Glutamatergic neuron (in vitro differentiated cells): ENCODE measurements around the gene CAMTA1. TPM values are rescaled to one million over a fixed set of nuclear protein-coding genes. Genes with fewer than 3 reads are reported as not detected.

ENCODE experiments used
- DNase-seq: peaks from one replicate; pipeline ENCODE4 v3.0.0; 2022
- H3K27ac Mint-ChIP-seq: one replicate; pipeline ENCODE4 v1.8.0; 2020; ENCODE audit warnings: mild to moderate bottlenecking, mixed read lengths, inconsistent platforms; ENCODE audit not compliant: unreplicated experiment
- H3K27me3 Mint-ChIP-seq: one replicate; pipeline ENCODE4 v1.8.0; 2020; ENCODE audit warnings: mild to moderate bottlenecking, moderate library complexity, mixed read lengths, inconsistent platforms; ENCODE audit not compliant: unreplicated experiment
- H3K36me3 Mint-ChIP-seq: one replicate; pipeline ENCODE4 v1.8.0; 2020; ENCODE audit warnings: mild to moderate bottlenecking, mixed read lengths, inconsistent platforms; ENCODE audit not compliant: unreplicated experiment
- H3K4me1 Mint-ChIP-seq: one replicate; pipeline ENCODE4 v1.8.0; 2020; ENCODE audit warnings: mild to moderate bottlenecking, low read depth, mixed read lengths, inconsistent platforms; ENCODE audit not compliant: unreplicated experiment
- H3K4me3 Mint-ChIP-seq: one replicate; pipeline ENCODE4 v1.8.0; 2020; ENCODE audit warnings: mild to moderate bottlenecking, mixed read lengths, inconsistent platforms; ENCODE audit not compliant: unreplicated experiment
- H3K9me3 Mint-ChIP-seq: one replicate; pipeline ENCODE4 v1.8.0; 2020; ENCODE audit warnings: mild to moderate bottlenecking, moderate library complexity, mixed read lengths, inconsistent platforms; ENCODE audit not compliant: unreplicated experiment
- total RNA-seq: library from RNA; stranded (reverse); fragmentation: NEBNext Ultra II Directional; extraction: Animal tissue kit (Norgen Biotek cat#: 25700); gene quantifications from one replicate; pipeline ENCODE4 v1.2.1, GENCODE V29; 2021; ENCODE audit not compliant: unreplicated experiment
- TF ChIP-seq, protein P1 (sequence below): fragments of 200-600 bp; sonication (generic); IDR thresholded peaks from one replicate; pipeline ENCODE4 v1.5.0; 2021; ENCODE audit not compliant: partially characterized antibody, unreplicated experiment

The CAMTA1 gene
- total RNA-seq, 1 donor from 2014 or later: 77.2 TPM

DNA sequence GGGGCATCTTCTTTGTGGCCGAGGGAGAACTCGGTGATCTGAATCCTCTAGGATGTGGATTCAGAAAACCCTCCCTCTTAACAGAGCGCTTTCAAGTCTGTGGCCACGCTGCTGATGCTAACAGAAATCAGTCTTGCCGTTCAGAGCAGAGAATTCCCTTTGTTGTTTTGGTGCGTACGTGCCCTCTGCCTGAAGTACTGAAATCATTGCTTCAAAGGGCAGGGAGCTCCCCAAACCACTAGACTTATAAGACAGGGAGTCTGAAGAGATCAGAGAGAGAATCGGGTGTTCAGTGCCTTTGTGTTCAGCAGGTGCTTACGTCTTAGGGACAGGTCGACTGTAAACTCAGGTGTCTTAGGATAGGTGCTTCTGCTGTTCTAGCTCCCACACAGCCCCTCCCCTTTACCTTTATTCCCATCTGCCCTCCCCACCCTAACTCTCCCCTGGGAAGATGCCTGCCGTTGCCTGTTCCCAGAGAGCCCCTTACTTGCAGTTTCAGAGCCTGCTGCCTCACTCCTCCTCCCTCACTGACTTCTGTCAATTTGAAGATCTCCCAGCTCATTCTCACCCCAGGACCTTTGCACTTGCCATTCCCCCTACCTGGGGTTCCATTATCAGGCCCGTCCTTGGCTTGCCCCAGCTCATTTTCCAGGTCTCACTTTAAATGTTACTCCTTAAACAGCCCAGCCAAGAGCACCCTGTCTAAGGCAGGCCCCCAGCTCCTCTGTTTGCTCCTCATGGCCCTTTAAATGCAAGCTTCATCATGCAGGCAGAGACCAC is 143.0 kb downstream of the CAMTA1 start:
- DNase-seq: no peak
- Mint-ChIP-seq H3K27ac (peak overlapping the region; percentile 17), H3K4me1 (peaks cover 25% of the 10 kb centered on the region), H3K36me3 (no peaks in the 10 kb centered on the region), H3K9me3 (no peaks in the 10 kb centered on the region), H3K27me3 (no peaks in the 10 kb centered on the region), H3K4me3 (no peak overlapping the region)
- TF ChIP-seq, protein P1, sequence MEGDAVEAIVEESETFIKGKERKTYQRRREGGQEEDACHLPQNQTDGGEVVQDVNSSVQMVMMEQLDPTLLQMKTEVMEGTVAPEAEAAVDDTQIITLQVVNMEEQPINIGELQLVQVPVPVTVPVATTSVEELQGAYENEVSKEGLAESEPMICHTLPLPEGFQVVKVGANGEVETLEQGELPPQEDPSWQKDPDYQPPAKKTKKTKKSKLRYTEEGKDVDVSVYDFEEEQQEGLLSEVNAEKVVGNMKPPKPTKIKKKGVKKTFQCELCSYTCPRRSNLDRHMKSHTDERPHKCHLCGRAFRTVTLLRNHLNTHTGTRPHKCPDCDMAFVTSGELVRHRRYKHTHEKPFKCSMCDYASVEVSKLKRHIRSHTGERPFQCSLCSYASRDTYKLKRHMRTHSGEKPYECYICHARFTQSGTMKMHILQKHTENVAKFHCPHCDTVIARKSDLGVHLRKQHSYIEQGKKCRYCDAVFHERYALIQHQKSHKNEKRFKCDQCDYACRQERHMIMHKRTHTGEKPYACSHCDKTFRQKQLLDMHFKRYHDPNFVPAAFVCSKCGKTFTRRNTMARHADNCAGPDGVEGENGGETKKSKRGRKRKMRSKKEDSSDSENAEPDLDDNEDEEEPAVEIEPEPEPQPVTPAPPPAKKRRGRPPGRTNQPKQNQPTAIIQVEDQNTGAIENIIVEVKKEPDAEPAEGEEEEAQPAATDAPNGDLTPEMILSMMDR: no peak

DNA sequence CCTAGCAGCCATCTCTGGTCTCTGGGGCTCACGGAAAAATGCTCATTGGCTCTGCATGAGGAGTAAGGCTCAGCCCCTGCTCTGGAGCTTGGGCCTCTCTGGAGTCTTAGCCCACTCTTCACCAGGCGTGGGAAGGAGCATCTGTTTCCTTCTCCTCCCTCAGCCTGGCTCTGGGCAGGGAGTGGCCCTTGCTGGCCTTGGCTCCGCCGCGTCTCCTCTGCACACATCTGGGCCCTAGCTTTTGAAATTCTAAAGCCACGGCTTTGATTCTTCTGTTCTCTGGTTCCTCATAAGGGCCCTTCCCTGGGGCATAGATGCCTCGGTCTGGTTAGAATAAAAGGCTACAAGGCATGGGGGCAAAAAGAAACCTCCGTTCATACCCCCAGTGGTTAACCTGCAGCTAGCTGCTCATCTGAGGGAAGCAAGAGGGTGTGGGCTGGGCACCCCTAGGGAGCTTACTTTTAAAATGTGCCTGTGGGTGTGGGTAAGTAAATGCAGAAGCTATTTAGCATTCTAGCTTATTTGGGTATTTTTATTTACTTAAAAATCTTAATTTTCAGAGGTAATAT is 145.6 kb downstream of the CAMTA1 start:
- Mint-ChIP-seq H3K36me3 (no peaks in the 10 kb centered on the region), H3K27me3 (no peaks in the 10 kb centered on the region), H3K9me3 (no peaks in the 10 kb centered on the region), H3K4me1 (peaks cover 21% of the 10 kb centered on the region), H3K27ac (no peak overlapping the region), H3K4me3 (no peak overlapping the region)
- TF ChIP-seq, protein P1: no peak
- DNase-seq: no peak

GRCh38 chr1:6935361-6935883 is 150.2 kb downstream of the CAMTA1 start:
- Mint-ChIP-seq H3K27me3 (no peaks in the 10 kb centered on the region), H3K27ac (no peak overlapping the region), H3K4me1 (peaks cover 24% of the 10 kb centered on the region), H3K4me3 (no peak overlapping the region), H3K36me3 (peaks cover 3% of the 10 kb centered on the region), H3K9me3 (peaks cover 5% of the 10 kb centered on the region)
- TF ChIP-seq, protein P1: no peak
- no peak for DNase-seq

DNA sequence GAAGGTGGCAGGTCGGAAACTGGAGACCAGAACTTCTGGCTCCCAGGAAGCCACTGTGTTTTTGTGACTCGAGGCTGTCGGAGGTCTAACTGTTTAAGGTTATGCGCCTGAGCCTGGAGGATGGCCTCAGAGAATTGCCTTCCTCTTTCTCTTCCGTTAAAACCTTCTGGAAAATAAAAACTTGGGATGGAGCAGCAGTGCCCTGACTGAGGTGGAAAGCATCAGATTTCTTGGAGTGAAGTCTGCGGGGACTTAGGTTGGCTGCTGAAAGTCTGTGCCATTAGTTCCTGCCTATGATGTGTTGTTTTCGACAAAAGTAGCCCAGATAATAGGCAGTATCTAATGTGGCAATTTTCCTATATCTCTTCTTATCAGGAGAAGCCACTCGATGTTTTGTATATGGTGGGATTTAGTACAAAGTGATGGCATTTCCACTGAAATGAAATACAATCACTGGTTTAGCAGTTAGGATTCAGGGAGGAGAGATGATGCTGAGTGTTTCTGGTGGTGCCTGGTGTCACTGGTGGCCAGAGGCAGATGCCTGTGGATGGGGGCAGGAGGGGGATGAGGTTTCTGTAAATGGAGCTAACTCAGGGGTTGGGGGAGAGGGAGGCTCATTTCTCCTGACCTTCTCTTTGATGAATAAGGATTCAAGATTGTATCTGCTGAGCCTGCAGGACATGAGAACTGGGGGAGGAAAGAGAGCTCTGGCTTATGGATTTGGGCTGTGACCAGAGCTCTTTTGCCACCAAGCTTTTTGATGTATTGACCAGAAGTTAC is 150.8 kb downstream of the CAMTA1 start:
- TF ChIP-seq, protein P1: no peak
- Mint-ChIP-seq H3K27me3 (no peaks in the 10 kb centered on the region), H3K27ac (no peak overlapping the region), H3K36me3 (peaks cover 3% of the 10 kb centered on the region), H3K4me3 (no peak overlapping the region), H3K9me3 (peaks cover 5% of the 10 kb centered on the region), H3K4me1 (peaks cover 24% of the 10 kb centered on the region)
- no peak for DNase-seq
